ENCODE measurements around the gene PIM1.

- TF ChIP-seq POLR2A (IDR thresholded peaks at IDR 0.05): no peak
- TF ChIP-seq CTCF (IDR thresholded peaks at IDR 0.05): no peak
These were observed 51.7 kb downstream of the PIM1 start for GRCh38 chr6:37221585-37222124.
